ENCODE data around the gene GFRA3. TPM values are rescaled to one million over a fixed set of nuclear protein-coding genes. Genes with fewer than 3 reads are reported as not detected.

GFRA3 gene
- total RNA-seq, 2 donors from 2014 or later, result not detected

Other genes starting within 250 kb of the GFRA3 start
- 10 to 100 TPM; 24.4 to 30.1 TPM for gene FAM13B, start 241.5 kb downstream of the GFRA3 start, total RNA-seq
- not detected for gene WNT8A, start 190.6 kb downstream of the GFRA3 start, total RNA-seq
- gene NME5, start 135.2 kb downstream of the GFRA3 start, total RNA-seq, result not detected
- 100 to 1,000 TPM in 1 of 2 donors, 10 to 100 TPM in 1; 70.6 to 130 TPM for gene BRD8, start 96.0 kb downstream of the GFRA3 start, total RNA-seq
- 10 to 100 TPM; 66.2 to 73.0 TPM for gene KIF20A, start 95.5 kb downstream of the GFRA3 start, total RNA-seq
- 10 to 100 TPM; 27.8 to 42.3 TPM for gene CDC23, start 61.3 kb downstream of the GFRA3 start, total RNA-seq
- 10 to 100 TPM; 11.5 to 19.7 TPM for gene CDC25C, start 57.2 kb upstream of the GFRA3 start, total RNA-seq
- gene FAM53C, start 63.6 kb upstream of the GFRA3 start, total RNA-seq, result 10 to 100 TPM; 32.7 to 45.8 TPM
- 10 to 100 TPM; 42.1 to 51.4 TPM for gene KDM3B, start 78.1 kb upstream of the GFRA3 start, total RNA-seq
- gene REEP2, start 164.4 kb upstream of the GFRA3 start, total RNA-seq, result 1 to 10 TPM; 2.0 TPM
- gene EGR1, start 190.9 kb upstream of the GFRA3 start, total RNA-seq, result 10 to 100 TPM; 14.0 to 77.6 TPM